ENCODE data around the gene FLT3.
"Not testable (repeated sequence)": the region's sequence is repeated elsewhere in the genome, so short reads cannot be mapped to it uniquely, and the experiment has no call there.

Gene FLT3

GRCh38 chr13:28099396-28100149, 803 bp downstream of the FLT3 start:
- no peak for DNase-seq (ENCODE audit: low read depth, low spot score)

GRCh38 chr13:28097503-28097902, 2.9 kb downstream of the FLT3 start:
- DNase-seq (ENCODE audit: low read depth, low spot score): no peak

GRCh38 chr13:28094306-28094705, 6.1 kb downstream of the FLT3 start:
- DNase-seq (ENCODE audit: low read depth, low spot score): no peak

- DNase-seq (ENCODE audit: low read depth, low spot score): no peak
These were observed 6.5 kb downstream of the FLT3 start for GRCh38 chr13:28093881-28094280.

- no peak for DNase-seq (ENCODE audit: low read depth, low spot score)
These were observed 7.9 kb downstream of the FLT3 start for GRCh38 chr13:28092431-28092830.

- DNase-seq (ENCODE audit: low read depth, low spot score): no peak
These were observed 11.3 kb downstream of the FLT3 start for GRCh38 chr13:28089065-28089464.

- not testable (repeated sequence) for DNase-seq (ENCODE audit: low read depth, low spot score)
These were observed 22.6 kb downstream of the FLT3 start for GRCh38 chr13:28077820-28078219.

GRCh38 chr13:28077231-28077630, 23.1 kb downstream of the FLT3 start:
- no peak for DNase-seq (ENCODE audit: low read depth, low spot score)

GRCh38 chr13:28071424-28071823, 29.0 kb downstream of the FLT3 start:
- no peak for DNase-seq (ENCODE audit: low read depth, low spot score)

- no peak for DNase-seq (ENCODE audit: low read depth, low spot score)
These were observed 32.9 kb downstream of the FLT3 start for GRCh38 chr13:28067491-28067890.

- no peak for DNase-seq (ENCODE audit: low read depth, low spot score)
These were observed 41.3 kb downstream of the FLT3 start for GRCh38 chr13:28058866-28059613.

GRCh38 chr13:28056970-28057712, 43.2 kb downstream of the FLT3 start:
- DNase-seq (ENCODE audit: low read depth, low spot score): no peak

- no peak for DNase-seq (ENCODE audit: low read depth, low spot score)
These were observed 44.0 kb downstream of the FLT3 start for GRCh38 chr13:28056426-28056825.

- no peak for DNase-seq (ENCODE audit: low read depth, low spot score)
These were observed 45.0 kb downstream of the FLT3 start for GRCh38 chr13:28055357-28055756.

- DNase-seq (ENCODE audit: low read depth, low spot score): no peak
These were observed 47.4 kb downstream of the FLT3 start for GRCh38 chr13:28052945-28053344.

- no peak for DNase-seq (ENCODE audit: low read depth, low spot score)
These were observed 50.2 kb downstream of the FLT3 start for GRCh38 chr13:28049880-28050875.

- no peak for DNase-seq (ENCODE audit: low read depth, low spot score)
These were observed 51.2 kb downstream of the FLT3 start for GRCh38 chr13:28049215-28049614.

GRCh38 chr13:28048768-28049167, 51.6 kb downstream of the FLT3 start:
- DNase-seq (ENCODE audit: low read depth, low spot score): no peak

GRCh38 chr13:28047757-28048388, 52.5 kb downstream of the FLT3 start:
- DNase-seq (ENCODE audit: low read depth, low spot score): no peak

- DNase-seq (ENCODE audit: low read depth, low spot score): no peak
These were observed 53.4 kb downstream of the FLT3 start for GRCh38 chr13:28046981-28047380.

GRCh38 chr13:28045861-28046260, 54.5 kb downstream of the FLT3 start:
- DNase-seq (ENCODE audit: low read depth, low spot score): no peak
